Activated CD4-positive, alpha-beta T cell treated with anti-CD3 and anti-CD28 coated beads, Interleukin-2, amount 10 ng/mL, durations not matched to agents 24 days and 14 days (primary cell): ENCODE results near the gene PTPN14. TPM values are rescaled to one million over a fixed set of nuclear protein-coding genes. Genes with fewer than 3 reads are reported as not detected.

Experiments used
- DNase-seq: peaks from one replicate; pipeline ENCODE4 v3.0.0; 2022
- H3K27ac Mint-ChIP-seq: one replicate; pipeline ENCODE4 v1.8.0; 2022; ENCODE audit warnings: mild to moderate bottlenecking, mixed read lengths
- H3K27me3 Mint-ChIP-seq: one replicate; pipeline ENCODE4 v1.8.0; 2022; ENCODE audit warnings: mixed read lengths
- H3K36me3 Mint-ChIP-seq: one replicate; pipeline ENCODE4 v1.8.0; 2022; ENCODE audit warnings: low read depth, mild to moderate bottlenecking, mixed read lengths
- H3K4me1 Mint-ChIP-seq: one replicate; pipeline ENCODE4 v1.8.0; 2021; ENCODE audit warnings: mixed read lengths
- H3K4me3 Mint-ChIP-seq: one replicate; pipeline ENCODE4 v1.8.0; 2022; ENCODE audit warnings: mild to moderate bottlenecking, moderate library complexity, mixed read lengths
- H3K9me3 Mint-ChIP-seq: one replicate; pipeline ENCODE4 v1.8.0; 2021; ENCODE audit warnings: mixed read lengths
- intact Hi-C: fragments of 100-400 bp; cut with micrococcal nuclease; formaldehyde crosslinking; loops from one replicate; pipeline ENCODE4 v1.15.1; 2023
- total RNA-seq: library from RNA; stranded (reverse); gene quantifications from 2 replicates; pipeline ENCODE4 v1.2.3, GENCODE V29; 2022

Gene PTPN14
- total RNA-seq, 1 donor from 2014 or later = 29.7 TPM

DNA sequence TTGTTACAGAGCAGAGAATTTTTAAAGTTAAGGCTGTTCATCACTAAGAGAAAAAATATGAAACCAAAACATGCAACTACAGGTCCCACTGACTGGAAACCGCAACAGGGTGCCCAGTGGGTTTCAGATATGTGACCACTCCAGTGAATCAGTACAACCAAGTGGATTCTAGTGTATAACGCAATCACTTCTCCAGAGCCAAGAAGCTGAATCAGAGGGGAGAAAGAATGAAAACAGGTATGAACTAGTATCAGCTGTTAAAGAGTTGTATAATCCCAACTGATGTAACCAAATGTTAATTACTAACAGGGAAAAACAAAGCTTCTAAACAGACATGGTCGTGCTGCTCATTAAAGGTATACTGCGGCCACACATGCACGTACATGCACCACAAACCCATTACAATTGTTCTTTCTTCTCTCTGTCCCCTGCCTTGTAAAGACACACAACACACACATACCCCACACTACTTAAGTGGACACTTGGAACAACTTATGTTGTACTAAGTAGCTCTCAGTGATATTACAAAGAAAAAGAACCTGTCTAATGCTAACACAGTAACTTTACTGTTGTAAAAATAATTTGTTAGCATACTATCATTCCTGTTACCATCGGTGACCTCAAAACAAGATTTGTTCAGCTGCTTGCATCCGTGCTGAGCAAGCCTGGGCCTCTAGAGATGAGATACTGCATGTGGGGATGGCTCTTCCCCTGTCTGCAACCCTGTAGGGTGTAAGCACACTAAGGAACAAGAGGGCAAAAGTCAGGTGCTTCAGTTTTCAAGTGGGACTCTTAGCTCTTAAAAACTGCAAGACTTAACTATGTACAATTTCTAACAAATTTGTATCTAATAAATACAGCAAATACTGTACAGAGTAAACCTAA, 74.2 kb downstream of the PTPN14 start:
- H3K27me3 Mint-ChIP-seq = peaks cover 13% of the 10 kb centered on the region
- H3K4me3 Mint-ChIP-seq = no peak overlapping the region
- DNase-seq = no peak
- H3K9me3 Mint-ChIP-seq = peaks cover 1% of the 10 kb centered on the region
- no peaks in the 10 kb centered on the region for H3K36me3 Mint-ChIP-seq
- intact Hi-C loops = loop anchor here (5.0 kb wide), 1 partner anchor 45 kb away; no protein-coding TSS in a partner anchor
- no peak overlapping the region for H3K27ac Mint-ChIP-seq
- peaks cover 14% of the 10 kb centered on the region for H3K4me1 Mint-ChIP-seq

DNA sequence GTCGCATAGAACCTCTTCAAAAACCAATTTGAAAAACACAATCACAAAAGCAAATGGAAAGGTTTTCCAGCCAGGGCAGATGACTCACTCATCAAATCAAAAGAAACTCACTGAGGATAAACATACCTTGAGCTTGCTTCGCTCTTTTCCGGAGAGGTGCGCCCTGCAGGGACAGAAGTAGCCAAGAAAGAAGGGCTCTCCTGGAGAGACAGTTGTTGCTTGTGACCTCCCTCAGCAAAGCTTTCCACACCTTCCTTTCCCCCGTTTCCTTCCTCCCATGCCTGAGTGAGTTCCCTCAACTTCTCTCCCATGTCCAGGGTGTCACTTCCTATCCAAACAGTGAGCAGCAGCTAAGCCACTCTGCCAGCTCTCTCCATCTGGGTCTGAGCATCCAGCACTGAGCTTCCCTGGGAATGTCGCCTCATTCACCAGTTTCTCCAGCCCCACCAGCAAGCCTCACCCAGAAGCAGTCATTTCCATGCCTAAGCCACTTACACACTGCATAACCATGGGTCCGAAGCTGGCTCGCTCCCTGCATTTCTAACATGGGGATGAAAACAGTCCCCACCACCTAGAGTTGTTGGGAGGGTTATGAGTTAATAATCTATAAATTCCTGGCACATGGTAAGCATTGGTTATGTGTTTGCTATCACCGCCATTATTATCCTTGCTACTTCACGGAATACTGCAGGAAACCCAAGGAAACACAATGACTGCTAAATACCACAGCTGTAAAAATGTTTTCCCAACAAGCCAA, 75.0 kb downstream of the PTPN14 start:
- no peak overlapping the region for H3K4me3 Mint-ChIP-seq
- H3K9me3 Mint-ChIP-seq = peaks cover 3% of the 10 kb centered on the region
- DNase-seq = no peak
- intact Hi-C loops = loop anchor here (5.0 kb wide), 1 partner anchor 46 kb away; no protein-coding TSS in a partner anchor
- peaks cover 11% of the 10 kb centered on the region for H3K27me3 Mint-ChIP-seq
- H3K36me3 Mint-ChIP-seq = no peaks in the 10 kb centered on the region
- peak overlapping the region; percentile 18 for H3K27ac Mint-ChIP-seq
- peaks cover 20% of the 10 kb centered on the region for H3K4me1 Mint-ChIP-seq

DNA sequence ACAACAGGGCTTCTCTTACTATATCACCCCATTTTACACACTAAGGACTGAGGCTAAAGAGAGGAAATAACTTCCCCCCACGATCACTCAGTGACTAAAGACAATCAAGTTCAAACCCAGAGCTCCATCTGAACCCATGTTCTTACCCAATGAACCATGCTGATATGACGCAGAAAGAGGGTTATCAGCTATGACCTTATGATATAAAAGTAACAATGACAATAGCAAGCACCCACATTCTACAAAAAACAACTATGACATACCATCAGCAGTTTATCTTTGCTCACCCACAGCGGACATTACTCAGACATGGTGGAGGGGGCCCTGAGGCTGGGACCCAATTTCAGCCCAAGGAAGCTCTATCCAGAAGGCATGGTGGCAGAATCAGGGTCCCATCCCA, 75.7 kb downstream of the PTPN14 start:
- no peak overlapping the region for H3K27ac Mint-ChIP-seq
- no peak for DNase-seq
- no peaks in the 10 kb centered on the region for H3K36me3 Mint-ChIP-seq
- peaks cover 11% of the 10 kb centered on the region for H3K27me3 Mint-ChIP-seq
- peaks cover 3% of the 10 kb centered on the region for H3K9me3 Mint-ChIP-seq
- H3K4me1 Mint-ChIP-seq = peaks cover 24% of the 10 kb centered on the region
- intact Hi-C loops = loop anchor here (5.0 kb wide), 1 partner anchor 47 kb away; no protein-coding TSS in a partner anchor
- H3K4me3 Mint-ChIP-seq = no peak overlapping the region

DNA sequence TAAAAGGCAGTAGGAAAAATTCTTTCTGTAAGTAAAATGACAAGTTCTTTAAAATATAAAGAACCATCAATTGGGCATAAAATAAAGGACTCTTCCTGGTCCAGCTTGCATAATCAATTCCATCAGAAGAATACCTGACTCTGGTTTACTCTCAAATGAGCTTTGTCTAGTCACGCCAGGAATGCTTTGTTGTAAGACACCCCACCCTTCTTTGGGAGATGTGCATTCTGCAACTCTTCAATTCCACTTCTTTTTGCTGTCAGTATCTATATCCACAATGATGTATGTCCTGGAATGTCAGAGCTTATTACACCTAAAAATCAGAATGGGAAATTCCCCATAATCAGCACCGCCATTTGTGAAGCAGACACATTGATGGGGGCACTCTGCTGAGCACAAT, 76.1 kb downstream of the PTPN14 start:
- Mint-ChIP-seq H3K36me3 (no peaks in the 10 kb centered on the region), H3K4me3 (no peak overlapping the region), H3K4me1 (peaks cover 24% of the 10 kb centered on the region), H3K27me3 (peaks cover 9% of the 10 kb centered on the region), H3K9me3 (peaks cover 3% of the 10 kb centered on the region), H3K27ac (no peak overlapping the region)
- intact Hi-C loops = loop anchor here (5.0 kb wide), 1 partner anchor 47 kb away; no protein-coding TSS in a partner anchor
- no peak for DNase-seq

DNA sequence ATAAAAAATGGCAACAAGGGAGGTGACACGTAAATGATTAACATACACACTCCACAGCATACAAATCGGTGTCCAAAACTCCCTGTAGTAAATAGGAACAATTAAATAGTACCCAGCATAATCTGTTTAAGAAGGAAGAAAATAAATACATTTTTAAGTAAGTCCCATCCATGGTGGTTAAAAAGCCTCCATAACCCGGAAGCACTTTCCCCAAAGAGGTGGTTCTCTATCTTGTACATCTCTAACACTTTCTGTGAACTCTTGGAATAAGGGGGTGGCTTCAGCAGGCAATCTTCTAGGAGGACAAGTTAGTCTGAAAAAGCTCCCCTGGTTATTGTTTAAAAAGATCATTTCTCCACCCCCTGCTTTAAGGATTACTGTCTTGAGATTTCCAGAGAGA, 76.9 kb downstream of the PTPN14 start:
- no peak for DNase-seq
- Mint-ChIP-seq H3K4me3 (no peak overlapping the region), H3K27ac (no peak overlapping the region), H3K36me3 (no peaks in the 10 kb centered on the region), H3K4me1 (peaks cover 24% of the 10 kb centered on the region), H3K9me3 (peaks cover 3% of the 10 kb centered on the region), H3K27me3 (peaks cover 9% of the 10 kb centered on the region)
- intact Hi-C loops = no loop called here

DNA sequence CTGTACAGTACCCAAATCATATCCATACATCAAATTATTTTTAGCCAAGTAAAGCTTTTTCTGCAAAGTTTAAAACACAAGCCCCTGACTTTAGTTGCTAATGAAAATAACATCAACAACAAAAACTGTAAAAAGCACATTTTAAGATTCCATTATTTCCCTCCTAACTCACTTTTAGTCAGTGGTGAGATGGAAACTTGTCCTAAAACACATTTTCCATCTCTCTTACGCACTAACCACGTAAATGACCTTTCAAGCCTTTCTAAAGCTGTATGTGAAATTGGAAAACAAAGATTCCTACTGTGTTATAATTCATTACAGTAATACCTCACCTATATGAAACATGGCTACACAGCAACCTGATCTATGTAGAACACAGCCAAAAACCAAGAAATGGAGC, 77.5 kb downstream of the PTPN14 start:
- Mint-ChIP-seq H3K27me3 (peaks cover 9% of the 10 kb centered on the region), H3K4me1 (peaks cover 24% of the 10 kb centered on the region), H3K9me3 (peaks cover 3% of the 10 kb centered on the region), H3K4me3 (no peak overlapping the region), H3K36me3 (no peaks in the 10 kb centered on the region), H3K27ac (no peak overlapping the region)
- no peak for DNase-seq
- intact Hi-C loops = no loop called here

DNA sequence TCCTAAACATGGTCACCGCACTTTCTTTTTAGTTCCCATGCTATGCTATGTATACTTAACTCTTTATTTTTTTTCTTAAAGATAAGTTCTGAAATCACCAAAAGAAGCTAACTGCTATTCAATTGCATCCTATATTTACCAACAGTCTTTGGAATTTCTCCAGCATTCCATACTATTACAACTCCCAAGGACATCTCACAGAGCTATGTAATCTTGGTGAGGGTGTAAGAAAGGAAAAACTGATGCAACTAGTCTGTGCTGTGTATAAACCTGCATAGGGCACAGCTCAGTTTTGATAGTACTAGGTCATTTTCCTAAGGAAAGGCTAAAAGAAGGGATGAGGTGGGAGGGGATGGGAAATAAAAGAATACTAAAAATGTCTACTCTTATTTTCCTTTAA, 78.0 kb downstream of the PTPN14 start:
- Mint-ChIP-seq H3K36me3 (no peaks in the 10 kb centered on the region), H3K27me3 (peaks cover 9% of the 10 kb centered on the region), H3K27ac (no peak overlapping the region), H3K9me3 (peaks cover 3% of the 10 kb centered on the region), H3K4me1 (peaks cover 24% of the 10 kb centered on the region), H3K4me3 (no peak overlapping the region)
- no peak for DNase-seq
- intact Hi-C loops = no loop called here

DNA sequence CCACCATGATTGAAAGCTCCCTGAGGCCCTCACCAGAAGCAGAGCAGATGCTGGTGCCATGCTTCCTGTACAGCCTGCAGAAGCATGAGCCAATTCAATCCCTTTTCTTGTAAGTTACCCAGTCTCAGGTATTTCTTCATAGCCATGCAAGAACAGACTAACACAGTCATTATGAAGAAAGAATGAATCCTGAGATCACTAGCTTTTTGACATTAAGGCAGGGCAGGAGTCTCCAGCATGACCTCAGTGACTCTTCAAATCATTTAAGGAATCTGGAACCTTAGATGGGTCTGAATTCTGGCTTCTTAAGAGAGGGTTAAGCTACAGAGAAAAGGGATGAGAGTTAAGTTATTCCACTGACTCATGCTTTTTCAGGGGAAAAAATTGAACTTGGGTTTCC, 79.0 kb downstream of the PTPN14 start:
- no peak for DNase-seq
- Mint-ChIP-seq H3K4me1 (peaks cover 24% of the 10 kb centered on the region), H3K36me3 (no peaks in the 10 kb centered on the region), H3K27me3 (peaks cover 9% of the 10 kb centered on the region), H3K4me3 (no peak overlapping the region), H3K9me3 (peaks cover 3% of the 10 kb centered on the region), H3K27ac (peak overlapping the region; percentile 21)
- intact Hi-C loops = no loop called here

DNA sequence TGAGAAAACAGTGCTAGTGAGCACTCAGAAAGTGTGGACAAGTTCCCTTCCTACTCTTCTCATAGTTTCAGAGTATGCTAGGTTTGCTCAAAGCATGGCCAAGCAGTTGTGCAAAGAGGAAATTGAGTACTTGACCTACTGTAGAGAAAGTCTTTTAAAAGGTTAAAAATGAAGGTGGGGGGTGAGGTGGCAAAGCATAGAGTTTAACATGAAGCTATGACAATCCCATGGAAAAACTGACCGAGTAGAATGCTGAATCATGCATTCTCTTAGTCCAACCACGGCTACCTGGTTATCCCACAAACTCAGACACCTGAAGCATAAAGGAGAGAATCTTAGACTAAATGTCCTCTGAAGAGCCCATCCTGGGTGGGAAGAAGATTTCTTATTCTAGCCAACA, 79.9 kb downstream of the PTPN14 start:
- DNase-seq = no peak
- intact Hi-C loops = no loop called here
- H3K27ac Mint-ChIP-seq = peak overlapping the region; percentile 22
- peaks cover 3% of the 10 kb centered on the region for H3K9me3 Mint-ChIP-seq
- H3K4me3 Mint-ChIP-seq = no peak overlapping the region
- H3K27me3 Mint-ChIP-seq = peaks cover 9% of the 10 kb centered on the region
- peaks cover 24% of the 10 kb centered on the region for H3K4me1 Mint-ChIP-seq
- H3K36me3 Mint-ChIP-seq = no peaks in the 10 kb centered on the region

DNA sequence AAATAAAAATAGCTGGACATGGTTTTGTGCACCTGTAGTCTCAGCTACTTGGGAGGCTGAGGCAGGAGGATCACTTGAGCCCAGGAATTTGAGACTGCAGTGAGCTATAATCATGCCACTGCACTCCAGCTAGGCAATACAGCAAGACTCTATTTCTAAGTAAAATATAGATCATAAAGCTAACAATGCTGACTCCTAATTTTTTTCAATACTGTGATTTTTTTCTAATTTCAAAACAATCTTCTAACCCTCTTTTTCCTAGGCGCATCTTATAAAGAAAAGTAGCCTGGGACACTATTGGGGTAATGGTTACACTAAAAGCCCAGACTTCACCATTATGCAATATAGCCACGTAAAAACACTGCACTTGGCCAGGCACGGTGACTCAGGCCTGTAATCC, 81.3 kb downstream of the PTPN14 start:
- Mint-ChIP-seq H3K27me3 (peaks cover 6% of the 10 kb centered on the region), H3K9me3 (peaks cover 3% of the 10 kb centered on the region), H3K4me1 (peaks cover 15% of the 10 kb centered on the region), H3K36me3 (no peaks in the 10 kb centered on the region), H3K27ac (no peak overlapping the region), H3K4me3 (no peak overlapping the region)
- intact Hi-C loops = no loop called here
- DNase-seq = no peak

DNA sequence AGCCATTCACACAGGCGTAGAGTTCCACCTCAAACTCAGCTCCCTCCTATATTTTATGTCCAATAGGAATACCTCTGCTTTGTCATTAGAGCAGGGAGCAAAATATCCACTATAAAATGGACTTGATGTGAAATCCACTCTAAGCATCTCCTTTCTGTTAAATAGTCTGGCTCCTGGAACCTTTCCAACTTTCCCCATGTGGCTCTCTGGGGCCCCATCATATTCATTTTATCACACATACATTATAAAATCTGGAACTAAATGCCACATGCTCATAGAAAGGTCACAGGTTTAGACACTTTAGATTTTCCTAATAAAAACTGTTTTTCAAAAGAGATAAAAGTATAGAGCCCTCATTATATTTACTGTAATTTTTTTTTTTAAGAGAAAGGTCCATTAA, 82.1 kb downstream of the PTPN14 start:
- Mint-ChIP-seq H3K27me3 (peaks cover 5% of the 10 kb centered on the region), H3K36me3 (no peaks in the 10 kb centered on the region), H3K27ac (no peak overlapping the region), H3K9me3 (peaks cover 3% of the 10 kb centered on the region), H3K4me3 (no peak overlapping the region), H3K4me1 (peaks cover 15% of the 10 kb centered on the region)
- intact Hi-C loops = no loop called here
- no peak for DNase-seq

DNA sequence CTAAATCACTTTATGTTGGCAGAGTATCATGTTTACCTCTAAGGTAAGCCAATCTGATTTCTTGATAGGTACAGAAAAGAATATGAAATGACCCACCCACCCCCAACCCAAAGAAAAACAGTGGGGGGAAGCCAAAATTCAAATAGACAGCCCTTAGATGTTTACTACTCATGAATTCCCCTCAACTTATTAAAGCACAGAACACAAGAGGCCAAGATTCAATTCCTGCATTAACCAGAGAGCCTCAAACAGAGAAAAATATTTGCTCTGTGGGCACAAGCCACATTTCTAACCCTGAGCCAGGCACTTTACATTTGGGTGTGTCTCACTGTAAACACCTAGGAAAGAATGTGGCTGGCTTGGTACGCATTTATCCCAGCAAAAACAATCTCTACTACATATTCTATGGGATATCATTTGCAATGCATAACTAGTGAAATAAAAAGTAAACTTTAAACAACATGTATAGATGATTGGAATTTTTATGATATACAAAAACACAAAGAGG, 84.3 kb downstream of the PTPN14 start:
- DNase-seq = no peak
- H3K9me3 Mint-ChIP-seq = peaks cover under 1% of the 10 kb centered on the region
- no peak overlapping the region for H3K27ac Mint-ChIP-seq
- intact Hi-C loops = no loop called here
- no peaks in the 10 kb centered on the region for H3K36me3 Mint-ChIP-seq
- H3K4me3 Mint-ChIP-seq = no peak overlapping the region
- peaks cover 9% of the 10 kb centered on the region for H3K4me1 Mint-ChIP-seq
- no peaks in the 10 kb centered on the region for H3K27me3 Mint-ChIP-seq

DNA sequence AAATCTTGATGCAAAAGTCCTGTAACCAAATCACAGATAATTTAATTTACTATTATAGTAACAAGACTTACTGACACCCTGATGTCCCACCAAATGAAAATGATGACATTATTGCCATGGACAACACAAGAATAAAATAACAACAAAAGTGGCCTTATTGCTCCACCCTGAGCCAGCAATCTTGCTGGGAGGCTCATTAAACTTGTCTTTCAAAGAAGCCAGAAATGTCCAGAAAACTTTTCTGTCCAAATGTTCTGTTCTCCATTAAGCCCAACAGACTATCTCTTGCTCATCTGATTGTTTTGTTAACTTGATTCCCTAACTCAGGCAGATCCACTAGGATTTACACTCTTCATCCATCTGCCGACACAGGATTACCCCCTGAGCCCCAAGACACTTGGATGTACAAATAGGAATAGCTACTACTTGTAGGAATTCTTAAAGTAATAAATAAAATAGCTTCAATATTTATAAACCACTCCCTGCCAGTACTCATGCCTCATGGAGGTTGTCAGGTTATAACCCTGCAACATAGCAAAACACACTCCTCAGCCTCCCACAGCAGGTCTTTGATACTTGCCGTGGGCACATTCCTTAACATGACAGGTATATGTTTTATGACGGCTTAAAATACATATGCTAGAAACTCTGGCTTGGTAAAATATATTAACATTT, 84.9 kb downstream of the PTPN14 start:
- DNase-seq = no peak
- peaks cover 5% of the 10 kb centered on the region for H3K4me1 Mint-ChIP-seq
- intact Hi-C loops = no loop called here
- no peak overlapping the region for H3K27ac Mint-ChIP-seq
- H3K4me3 Mint-ChIP-seq = no peak overlapping the region
- no peaks in the 10 kb centered on the region for H3K27me3 Mint-ChIP-seq
- no peaks in the 10 kb centered on the region for H3K9me3 Mint-ChIP-seq
- no peaks in the 10 kb centered on the region for H3K36me3 Mint-ChIP-seq
